H1 (cell line): ENCODE results near the gene SH2B3. TPM values are rescaled to one million over a fixed set of nuclear protein-coding genes. Genes with fewer than 3 reads are reported as not detected.
A peak's percentile ranks its signal among the peaks of the same experiment; 100 is the strongest.

ENCODE experiments used
- CTCF ChIA-PET: fragments of 300-600 bp; sonication (Branson Sonifier 250); formaldehyde crosslinking; loops from one replicate; lab custom pipeline; 2021; ENCODE audit not compliant: partially characterized antibody; lab: Charles Lee
- POLR2A ChIA-PET: fragments of 300-600 bp; sonication (Branson Sonifier 250); formaldehyde crosslinking; loops from one replicate; lab custom pipeline; 2021; ENCODE audit warnings: inconsistent platforms; ENCODE audit not compliant: partially characterized antibody; lab: Charles Lee
- DNase-seq, 2 experiments: peaks; one replicate each; pipeline versions ENCODE4 v3.0.0 to v3.0.0-alpha.2; 2010 to 2022; ENCODE audit warnings: low spot score in 2 of 2, low read depth in 1 of 2, mixed read lengths in 1 of 2
- FAIRE-seq: peaks from 2 replicates; lab custom pipeline; 2011; peaks lifted over from hg19 to GRCh38; lab: Jason Lieb, UNC
- H2AFZ ChIP-seq: 2 replicates; pipeline ENCODE4 v1.8.1; 2012; ENCODE audit warnings: low read length, inconsistent platforms
- H2AK5ac ChIP-seq: 2 replicates; pipeline ENCODE4 v1.6.1; 2013; ENCODE audit warnings: low read depth, low read length
- H2BK120ac ChIP-seq: replicated peaks from 2 replicates; pipeline ENCODE3; 2013; ENCODE audit warnings: low read depth, low read length, inconsistent platforms
- H2BK12ac ChIP-seq: 2 replicates; pipeline ENCODE4 v1.6.1; 2013; ENCODE audit warnings: low read depth, low read length
- H2BK15ac ChIP-seq: 2 replicates; pipeline ENCODE4 v1.6.1; 2013; ENCODE audit warnings: low read length
- H2BK20ac ChIP-seq: 2 replicates; pipeline ENCODE4 v1.6.1; 2013; ENCODE audit warnings: low read length
- H2BK5ac ChIP-seq: 2 replicates; pipeline ENCODE4 v1.6.1; 2013; ENCODE audit warnings: low read depth, low read length
- H3K14ac ChIP-seq: 2 replicates; pipeline ENCODE4 v1.6.1; 2013; ENCODE audit warnings: inconsistent platforms; ENCODE audit not compliant: insufficient read length
- H3K18ac ChIP-seq: 2 replicates; pipeline ENCODE4 v1.6.1; 2013; ENCODE audit warnings: low read length; ENCODE audit errors: extremely low read depth
- H3K23ac ChIP-seq: 2 replicates; pipeline ENCODE4 v1.6.1; 2013; ENCODE audit warnings: inconsistent platforms; ENCODE audit not compliant: insufficient read length
- H3K23me2 ChIP-seq: 2 replicates; pipeline ENCODE4 v1.6.1; 2013; ENCODE audit warnings: low read depth, low read length
- H3K27ac ChIP-seq: 2 replicates; pipeline ENCODE4 v1.6.1; 2011; ENCODE audit warnings: low read depth, low read length, inconsistent platforms
- H3K27me3 ChIP-seq, 4 experiments: replicated peaks in 1 of 4; 1 replicate in 1 of 4; 2 replicates in 3 of 4; pipeline versions ENCODE4 v1.6.1 to v1.8.1; 2011 to 2013; ENCODE audit warnings: low read length in 3 of 4, mild to moderate bottlenecking in 3 of 4, inconsistent platforms in 2 of 4, mixed read lengths in 2 of 4, moderate library complexity in 1 of 4; ENCODE audit not compliant: control insufficient read depth in 3 of 4, insufficient read depth in 3 of 4; ENCODE audit errors: extremely low read depth in 1 of 4
- H3K36me3 ChIP-seq, 4 experiments: 2 replicates each; pipeline versions ENCODE4 v1.6.1 to v1.8.1; 2011 to 2013; ENCODE audit warnings: mild to moderate bottlenecking in 4 of 4, low read length in 3 of 4, moderate library complexity in 2 of 4, control low read depth in 1 of 4, inconsistent platforms in 1 of 4; ENCODE audit not compliant: insufficient read depth in 4 of 4, control insufficient read depth in 2 of 4
- H3K4ac ChIP-seq: replicated peaks from 2 replicates; pipeline ENCODE3; 2013; ENCODE audit warnings: low read length, low read depth, mixed read lengths, inconsistent platforms; ENCODE audit not compliant: insufficient read length
- H3K4me1 ChIP-seq, 4 experiments: replicated peaks in 1 of 4; 1 replicate in 1 of 4; 2 replicates in 3 of 4; pipeline versions ENCODE4 v1.6.1 to v1.8.1; 2011 to 2013; ENCODE audit warnings: low read length in 3 of 4, inconsistent platforms in 2 of 4, mixed read lengths in 1 of 4; ENCODE audit not compliant: insufficient read depth in 4 of 4, control insufficient read depth in 3 of 4
- H3K4me2 ChIP-seq, 2 experiments: 2 replicates each; pipeline versions ENCODE4 v1.6.1 to v1.8.1; 2011 to 2013; ENCODE audit warnings: low read depth in 2 of 2, low read length in 2 of 2, control low read depth in 1 of 2, inconsistent platforms in 1 of 2, mild to moderate bottlenecking in 1 of 2; ENCODE audit not compliant: insufficient read depth in 1 of 2
- H3K4me3 ChIP-seq, 4 experiments: fragments of 200-600, 300-600 bp in 1 of 4; sonication (generic), shearing (Covaris generic), sonication (Bioruptor Twin) in 1 of 4; 2 replicates each; pipeline versions ENCODE4 v1.5.1 to v1.8.1; 2011 to 2016; ENCODE audit warnings: low read length in 4 of 4, low read depth in 3 of 4, control low read depth in 2 of 4, inconsistent platforms in 2 of 4, mild to moderate bottlenecking in 2 of 4, mixed read lengths in 1 of 4, moderate library complexity in 1 of 4; ENCODE audit not compliant: insufficient read depth in 2 of 4; ENCODE audit errors: extremely low read depth in 1 of 4
- H3K56ac ChIP-seq: replicated peaks from 2 replicates; pipeline ENCODE3; 2013; ENCODE audit warnings: low read depth, mild to moderate bottlenecking, mixed read lengths, low read length, inconsistent platforms; ENCODE audit not compliant: insufficient read length
- H3K79me1 ChIP-seq: 2 replicates; pipeline ENCODE4 v1.6.1; 2013; ENCODE audit warnings: low read depth, low read length, control low read depth
- H3K79me2 ChIP-seq, 2 experiments: 2 replicates each; pipeline versions ENCODE4 v1.6.1 to v1.8.1; 2012 to 2013; ENCODE audit warnings: low read length in 2 of 2, mild to moderate bottlenecking in 2 of 2, inconsistent platforms in 1 of 2; ENCODE audit not compliant: insufficient read depth in 2 of 2, control insufficient read depth in 1 of 2
- H3K9ac ChIP-seq, 4 experiments: replicated peaks in 1 of 4; 1 replicate in 1 of 4; 2 replicates in 3 of 4; pipeline versions ENCODE4 v1.6.1 to v1.8.1; 2011 to 2013; ENCODE audit warnings: low read depth in 3 of 4, low read length in 3 of 4, control low read depth in 2 of 4, mild to moderate bottlenecking in 2 of 4, moderate library complexity in 2 of 4, inconsistent platforms in 1 of 4; ENCODE audit errors: extremely low read depth in 1 of 4
- H3K9me3 ChIP-seq, 2 experiments: 2 replicates each; pipeline versions ENCODE4 v1.6.1 to v1.8.1; 2012 to 2013; ENCODE audit warnings: mild to moderate bottlenecking in 2 of 2, moderate library complexity in 2 of 2, control low read depth in 1 of 2, inconsistent platforms in 1 of 2, low read depth in 1 of 2, low read length in 1 of 2, mixed read lengths in 1 of 2; ENCODE audit not compliant: insufficient read depth in 2 of 2
- H4K20me1 ChIP-seq, 2 experiments: replicated peaks in 1 of 2; 2 replicates each; pipeline versions ENCODE3 to v1.8.1; 2011 to 2013; ENCODE audit warnings: inconsistent platforms in 2 of 2, low read length in 2 of 2, mild to moderate bottlenecking in 1 of 2; ENCODE audit not compliant: insufficient read depth in 2 of 2, control insufficient read depth in 1 of 2
- H4K5ac ChIP-seq: 2 replicates; pipeline ENCODE4 v1.6.1; 2013; ENCODE audit warnings: low read length, low read depth, mixed read lengths, inconsistent platforms; ENCODE audit not compliant: insufficient read length
- H4K8ac ChIP-seq: 2 replicates; pipeline ENCODE4 v1.8.0; 2013; ENCODE audit warnings: mild to moderate bottlenecking, moderate library complexity, low read length, inconsistent platforms; ENCODE audit not compliant: insufficient read depth; ENCODE audit errors: extremely low read depth
- H4K91ac ChIP-seq: replicated peaks from 2 replicates; pipeline ENCODE3; 2013; ENCODE audit warnings: low read length, mixed read lengths, inconsistent platforms; ENCODE audit not compliant: insufficient read length
- ASH2L ChIP-seq: fragments of 200-600, 300-600 bp; sonication (generic); IDR thresholded peaks from one replicate; pipeline ENCODE4 v1.7.1; 2017; ENCODE audit warnings: low read length
- SP2 ChIP-seq: IDR thresholded peaks from 2 replicates; pipeline ENCODE4 v1.6.1; 2012; ENCODE audit warnings: mild to moderate bottlenecking, low read length, inconsistent platforms
- SRF ChIP-seq: IDR thresholded peaks from 2 replicates; pipeline ENCODE4 v1.6.1; 2011; ENCODE audit warnings: mild to moderate bottlenecking, low read depth, low read length, moderate library complexity
- TBP ChIP-seq: IDR thresholded peaks from 2 replicates; pipeline ENCODE4 v1.6.1; 2011; ENCODE audit warnings: low read depth, low read length, improper control_type of control experiment
- TCF12 ChIP-seq: IDR thresholded peaks from 2 replicates; pipeline ENCODE4 v1.6.1; 2011; ENCODE audit warnings: low read depth, mild to moderate bottlenecking, low read length
- YY1 ChIP-seq: IDR thresholded peaks from 2 replicates; pipeline ENCODE4 v1.6.1; 2011; ENCODE audit warnings: low read depth, mild to moderate bottlenecking, low read length
- WGBS, 2 experiments: shearing (Covaris generic) in 1 of 2; methylation state at CpG; one replicate each; pipeline versions ENCODE4 v1.1.6 to v1.1.7; 2013 to 2015; ENCODE audit warnings: low lambda C conversion rate in 2 of 2, mixed read lengths in 2 of 2, inconsistent platforms in 1 of 2, low coverage in 1 of 2, missing lambda C conversion rate in 1 of 2; ENCODE audit not compliant: insufficient replicate concordance in 2 of 2, insufficient coverage in 1 of 2, insufficient read length in 1 of 2; ENCODE audit errors: extremely low coverage in 1 of 2, missing lambda C conversion rate in 1 of 2; 5-methylcytosine and 5-hydroxymethylcytosine counted together
- polyA plus RNA-seq, 7 experiments: library from polyadenylated mRNA; depleted of rRNA in 3 of 7; stranded (reverse) in 5 of 7; unstranded in 2 of 7; fragments of >200 nt in 5 of 7; fragments of 200-250 nt in 2 of 7; gene quantifications; 1 replicate in 5 of 7; 2 replicates in 1 of 7; 4 replicates in 1 of 7; pipeline versions ENCODE4 v1.2.1 to v1.2.3, GENCODE V29; 2011 to 2013; ENCODE audit warnings: missing spikeins in 2 of 7, mixed read lengths in 2 of 7
- total RNA-seq: library from RNA; stranded (reverse); fragmentation: NEBNext Ultra II Directional; extraction: Animal tissue kit (Norgen Biotek cat#: 25700); gene quantifications from 2 replicates; pipeline ENCODE4 v1.2.1, GENCODE V29; 2021

Gene SH2B3
- total and polyA plus RNA-seq, 2 of the 8 experiments (the other 6 are each of a cell fraction or from before 2014, with no cell fraction given), result 20.8 to 34.1 TPM

- peaks cover 21 to 32% of the 10 kb centered on the region in 2 experiments for H4K20me1 ChIP-seq
- peaks cover 44 to 92% of the 10 kb centered on the region in 2 experiments for H3K79me2 ChIP-seq
These were observed 5.6 kb downstream of the SH2B3 start for GRCh38 chr12:111411185-111411764.

More at GRCh38 chr12:111411185-111411764, 5.6 kb downstream of the SH2B3 start:
- H4K8ac ChIP-seq, result peak overlapping the region; percentile 86; the same call in 1 of the 2 replicates
- H3K36me3 ChIP-seq, result peaks cover 0 to 2% (median 0%) of the 10 kb centered on the region in 4 experiments; a peak in 1 of 8 replicates
- ChIA-PET POLR2A (interaction anchor here (0.6 to 4.3 kb wide), 10 partner anchors 8 to 110 kb away, joined by 3 to 29 read pairs (median 5); no protein-coding TSS in a partner anchor), CTCF (interaction anchor here (2.8 to 22.8 kb wide), 6 partner anchors 8 to 37 kb away, joined by 9 to 838 read pairs (median 27); no protein-coding TSS in a partner anchor)
- no peak overlapping the region; a peak in 1 of 8 replicates for H3K4me3 ChIP-seq
- H3K9me3 ChIP-seq, result no peaks in the 10 kb centered on the region
- H3K27me3 ChIP-seq, result no peaks in the 10 kb centered on the region
- H2BK12ac ChIP-seq, result no peak overlapping the region; the same call in 1 of the 2 replicates
- H3K23me2 ChIP-seq, result peaks cover 9% of the 10 kb centered on the region; the same call in 1 of the 2 replicates
- H3K9ac ChIP-seq, result no peak overlapping the region
- FAIRE-seq (no peak), DNase-seq (no peak)
- peaks cover 16% of the 10 kb centered on the region for H3K79me1 ChIP-seq
- peak overlapping the region; percentile 22 for H4K91ac ChIP-seq
- peak overlapping the region; percentile 3; the same call in 1 of the 2 replicates for H2BK20ac ChIP-seq
- H3K27ac ChIP-seq, result peak overlapping the region; percentile 63; the same call in 1 of the 2 replicates
- no peak for TF ChIP-seq TBP
- no peak for TF ChIP-seq SRF
- TF ChIP-seq TCF12, result no peak
- no peak for TF ChIP-seq YY1
- no peak for TF ChIP-seq ASH2L
- no peak for TF ChIP-seq SP2
- peak overlapping the region; percentile 62; the same call in 1 of the 2 replicates for H3K18ac ChIP-seq
- H3K56ac ChIP-seq, result no peak overlapping the region
- peak overlapping the region; percentile 40 to 54; a peak in 3 of 4 replicates for H3K4me2 ChIP-seq
- WGBS, 2 experiments, result 83% methylated on average over 8 of the region's 8 CpGs; no CpG with 5 or more reads in 1 of the 2 experiments
- no peak overlapping the region for H2AK5ac ChIP-seq
- H3K4ac ChIP-seq, result peak overlapping the region; percentile 45
- no peak overlapping the region for H3K14ac ChIP-seq
- H3K4me1 ChIP-seq, result peaks cover 31 to 70% (median 49%) of the 10 kb centered on the region in 4 experiments
- H3K23ac ChIP-seq, result no peak overlapping the region
- H2BK5ac ChIP-seq, result peak overlapping the region; percentile 94
- H4K5ac ChIP-seq, result peak overlapping the region; percentile 39
- H2BK15ac ChIP-seq, result peak overlapping the region; percentile 19; the same call in 1 of the 2 replicates
- no peak overlapping the region for H2AFZ ChIP-seq
- H2BK120ac ChIP-seq, result peak overlapping the region; percentile 34
